Measurements from ENCODE around the gene TOR1B. TPM values are rescaled to one million over a fixed set of nuclear protein-coding genes. Genes with fewer than 3 reads are reported as not detected.

The TOR1B gene
- total and polyA plus RNA-seq, 2 donors from 2014 or later = 10.1 to 21.4 TPM

DNA sequence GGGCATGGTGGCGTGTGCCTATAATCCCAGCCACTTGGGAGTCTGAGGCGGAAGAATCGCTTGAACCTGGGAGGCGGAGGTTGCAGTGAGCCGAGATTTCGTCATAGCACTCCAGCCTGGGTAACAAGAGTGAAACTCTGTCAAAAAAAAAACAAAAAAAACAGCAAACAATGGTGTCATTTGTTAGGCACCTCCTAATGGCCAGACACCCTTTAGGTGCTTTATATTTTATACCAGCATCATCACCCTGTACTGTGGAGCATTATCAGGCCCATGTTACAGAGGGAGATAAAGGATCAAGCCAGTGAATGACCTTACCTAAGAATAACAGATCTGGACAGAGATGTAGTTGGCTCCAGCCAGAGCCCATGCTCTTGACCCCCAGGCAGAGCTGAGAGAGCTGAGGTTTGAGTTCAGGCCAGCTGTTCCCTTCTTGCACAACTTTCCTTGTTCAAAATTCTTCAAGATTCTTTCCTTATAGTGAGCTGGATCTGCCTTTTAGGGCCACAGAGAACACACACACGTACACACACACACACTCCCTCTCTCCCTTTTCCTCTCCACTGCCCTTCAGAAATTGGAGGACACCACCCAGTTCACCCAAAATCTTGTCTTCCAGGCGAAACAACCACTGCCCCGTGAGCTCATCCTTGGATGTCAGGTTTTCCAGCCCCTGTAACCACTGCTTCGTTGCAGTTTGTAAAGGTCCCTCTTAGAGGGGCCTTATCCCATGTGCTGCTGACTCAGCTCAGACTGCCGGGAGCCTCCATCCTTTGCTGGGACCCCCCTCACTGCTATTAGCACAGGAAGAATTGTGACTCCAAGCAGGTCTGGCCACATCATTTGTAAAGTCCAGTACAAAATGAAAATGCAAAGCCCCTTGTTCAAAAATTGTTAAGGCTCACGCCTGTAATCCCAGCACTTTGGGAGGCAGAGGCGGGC lies 39.7 kb upstream of the TOR1B start:
- TF ChIP-seq, protein P1, sequence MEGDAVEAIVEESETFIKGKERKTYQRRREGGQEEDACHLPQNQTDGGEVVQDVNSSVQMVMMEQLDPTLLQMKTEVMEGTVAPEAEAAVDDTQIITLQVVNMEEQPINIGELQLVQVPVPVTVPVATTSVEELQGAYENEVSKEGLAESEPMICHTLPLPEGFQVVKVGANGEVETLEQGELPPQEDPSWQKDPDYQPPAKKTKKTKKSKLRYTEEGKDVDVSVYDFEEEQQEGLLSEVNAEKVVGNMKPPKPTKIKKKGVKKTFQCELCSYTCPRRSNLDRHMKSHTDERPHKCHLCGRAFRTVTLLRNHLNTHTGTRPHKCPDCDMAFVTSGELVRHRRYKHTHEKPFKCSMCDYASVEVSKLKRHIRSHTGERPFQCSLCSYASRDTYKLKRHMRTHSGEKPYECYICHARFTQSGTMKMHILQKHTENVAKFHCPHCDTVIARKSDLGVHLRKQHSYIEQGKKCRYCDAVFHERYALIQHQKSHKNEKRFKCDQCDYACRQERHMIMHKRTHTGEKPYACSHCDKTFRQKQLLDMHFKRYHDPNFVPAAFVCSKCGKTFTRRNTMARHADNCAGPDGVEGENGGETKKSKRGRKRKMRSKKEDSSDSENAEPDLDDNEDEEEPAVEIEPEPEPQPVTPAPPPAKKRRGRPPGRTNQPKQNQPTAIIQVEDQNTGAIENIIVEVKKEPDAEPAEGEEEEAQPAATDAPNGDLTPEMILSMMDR (IDR thresholded peaks at IDR 0.05; ENCODE audit: borderline replicate concordance, extremely low read depth, insufficient read depth) = no peak
- intact Hi-C loops (cut with DNase I) = no loop called here
- H3K9me3 ChIP-seq (ENCODE audit: control insufficient read depth in 2 of 3, insufficient read depth in 1 of 3, low read length in 3 of 3) = no peaks in the 10 kb centered on the region
- H3K4me1 ChIP-seq (ENCODE audit: control insufficient read depth in 2 of 3, insufficient read depth in 2 of 3, low read depth in 1 of 3, low read length in 3 of 3) = peaks cover 0 to 7% (median 3%) of the 10 kb centered on the region in 3 donors
- H3K27me3 ChIP-seq (ENCODE audit: control insufficient read depth, insufficient read depth, low read length) = no peaks in the 10 kb centered on the region
- H3K36me3 ChIP-seq (ENCODE audit: control insufficient read depth in 2 of 3, insufficient read depth in 3 of 3, low read length in 3 of 3) = no peaks in the 10 kb centered on the region
- H3K9ac ChIP-seq (ENCODE audit: low read length in 3 of 3) = no peak overlapping the region
- no peak for FAIRE-seq
- peak overlapping the region in 1 of 2 donors; percentile 72 for H3K27ac ChIP-seq (ENCODE audit: low read depth in 2 of 2, low read length in 2 of 2)
- H3K4me3 ChIP-seq (ENCODE audit: low read length in 3 of 3) = no peak overlapping the region
- DNase-seq = peak in 1 of 5 donors; percentile 79

DNA sequence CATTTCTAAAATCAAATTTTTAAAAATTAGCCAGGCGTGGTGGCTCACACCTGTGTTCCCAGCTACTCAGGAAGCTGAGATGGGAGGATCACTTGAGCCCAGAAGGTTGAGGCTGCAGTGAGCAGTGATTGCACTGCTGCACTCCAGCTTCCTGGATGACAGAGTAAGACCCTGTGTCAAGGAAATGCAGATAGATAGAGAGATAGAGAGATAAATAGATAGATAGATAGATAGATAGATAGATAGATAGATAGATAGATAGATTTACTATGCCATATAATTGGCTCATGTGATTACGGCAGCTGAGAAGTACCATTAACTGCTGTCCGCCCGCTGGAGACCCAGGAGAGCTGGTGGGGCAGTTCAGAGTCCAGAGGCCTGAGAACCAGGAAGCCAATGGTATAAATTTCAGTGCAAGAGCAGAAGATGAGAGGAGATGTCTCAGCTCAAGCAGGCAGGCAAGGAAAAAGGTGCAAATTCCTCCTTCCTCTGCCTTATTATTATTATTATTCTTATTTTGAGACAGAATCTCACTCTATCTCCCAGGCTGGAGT lies 37.1 kb upstream of the TOR1B start:
- Histone ChIP-seq H3K27me3 (ENCODE audit: control insufficient read depth, insufficient read depth, low read length) (no peaks in the 10 kb centered on the region), H3K9me3 (ENCODE audit: control insufficient read depth in 2 of 3, insufficient read depth in 1 of 3, low read length in 3 of 3) (no peaks in the 10 kb centered on the region), H3K4me1 (ENCODE audit: control insufficient read depth in 2 of 3, insufficient read depth in 2 of 3, low read depth in 1 of 3, low read length in 3 of 3) (peaks cover 0 to 7% (median 3%) of the 10 kb centered on the region in 3 donors), H3K4me3 (ENCODE audit: low read length in 3 of 3) (no peak overlapping the region), H3K36me3 (ENCODE audit: control insufficient read depth in 2 of 3, insufficient read depth in 3 of 3, low read length in 3 of 3) (no peaks in the 10 kb centered on the region), H3K27ac (ENCODE audit: low read depth in 2 of 2, low read length in 2 of 2) (no peak overlapping the region), H3K9ac (ENCODE audit: low read length in 3 of 3) (no peak overlapping the region)
- TF ChIP-seq, protein P1 (IDR thresholded peaks at IDR 0.05; ENCODE audit: borderline replicate concordance, extremely low read depth, insufficient read depth) = no peak
- DNase-seq = no peak
- intact Hi-C loops (cut with DNase I) = no loop called here
- FAIRE-seq = no peak

DNA sequence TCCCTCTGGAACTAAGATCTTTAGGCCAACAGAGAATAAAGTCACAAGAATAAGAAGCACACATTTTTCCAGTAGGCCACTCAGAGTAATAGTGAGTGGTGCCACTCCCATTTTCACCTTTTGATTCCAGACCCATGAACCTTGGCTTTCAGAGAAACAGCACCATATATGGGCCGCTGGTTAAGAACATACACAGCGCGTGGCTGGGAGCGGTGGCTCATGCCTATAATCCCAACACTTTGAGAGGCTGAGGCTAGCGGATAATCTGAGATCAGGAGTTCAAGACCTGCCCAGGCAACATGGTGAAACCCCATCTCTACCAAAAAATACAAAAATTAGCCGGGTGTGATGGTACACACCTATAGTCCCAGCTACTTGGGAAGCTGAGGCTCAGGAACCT lies 34.5 kb upstream of the TOR1B start:
- H3K9ac ChIP-seq (ENCODE audit: low read length in 3 of 3) = no peak overlapping the region
- intact Hi-C loops (cut with DNase I) = no loop called here
- no peaks in the 10 kb centered on the region for H3K4me1 ChIP-seq (ENCODE audit: control insufficient read depth in 2 of 3, insufficient read depth in 2 of 3, low read depth in 1 of 3, low read length in 3 of 3)
- H3K27me3 ChIP-seq (ENCODE audit: control insufficient read depth, insufficient read depth, low read length) = no peaks in the 10 kb centered on the region
- DNase-seq (no peak), FAIRE-seq (no peak)
- no peak overlapping the region for H3K27ac ChIP-seq (ENCODE audit: low read depth in 2 of 2, low read length in 2 of 2)
- H3K36me3 ChIP-seq (ENCODE audit: control insufficient read depth in 2 of 3, insufficient read depth in 3 of 3, low read length in 3 of 3) = no peaks in the 10 kb centered on the region
- H3K4me3 ChIP-seq (ENCODE audit: low read length in 3 of 3) = no peak overlapping the region
- TF ChIP-seq, protein P1 (IDR thresholded peaks at IDR 0.05; ENCODE audit: borderline replicate concordance, extremely low read depth, insufficient read depth) = no peak
- H3K9me3 ChIP-seq (ENCODE audit: control insufficient read depth in 2 of 3, insufficient read depth in 1 of 3, low read length in 3 of 3) = no peaks in the 10 kb centered on the region

Measured in kidney (tissue), 14 donors.